Chondrocyte (in vitro differentiated cells): Measurements from ENCODE around the gene CMIP. TPM values are rescaled to one million over a fixed set of nuclear protein-coding genes. Genes with fewer than 3 reads are reported as not detected.

Source experiments
- DNase-seq: peaks from one replicate; pipeline ENCODE4 v3.0.0; 2021; ENCODE audit warnings: mixed read lengths, low spot score
- H3K27ac Mint-ChIP-seq: one replicate; pipeline ENCODE4 v1.8.0; 2021; ENCODE audit warnings: mild to moderate bottlenecking, moderate library complexity, mixed read lengths; ENCODE audit not compliant: unreplicated experiment
- H3K27me3 Mint-ChIP-seq: 2 replicates; pipeline ENCODE4 v1.8.0; 2021; ENCODE audit warnings: low read depth, mixed read lengths
- H3K36me3 Mint-ChIP-seq: 2 replicates; pipeline ENCODE4 v1.8.0; 2021; ENCODE audit warnings: low read depth, mixed read lengths
- H3K4me1 Mint-ChIP-seq: 2 replicates; pipeline ENCODE4 v1.8.0; 2021; ENCODE audit warnings: low read depth, mild to moderate bottlenecking, mixed read lengths
- H3K4me3 Mint-ChIP-seq: one replicate; pipeline ENCODE4 v1.8.0; 2021; ENCODE audit warnings: mild to moderate bottlenecking, moderate library complexity, mixed read lengths; ENCODE audit not compliant: unreplicated experiment
- H3K9me3 Mint-ChIP-seq: 2 replicates; pipeline ENCODE4 v1.8.0; 2021; ENCODE audit warnings: low read depth, mixed read lengths
- CTCF ChIP-seq: fragments of 200-600 bp; sonication (generic); IDR thresholded peaks from 2 replicates; pipeline ENCODE4 v1.5.0; 2021; ENCODE audit warnings: antibody characterized with exemption, mild to moderate bottlenecking, moderate library complexity
- total RNA-seq: library from RNA; stranded (reverse); gene quantifications from 3 replicates; pipeline ENCODE4 v1.2.1, GENCODE V29; 2021

CMIP gene
- total RNA-seq, 1 donor from 2014 or later, result 62.9 TPM

GRCh38 chr16:81599034-81599744 lies 154.6 kb downstream of the CMIP start:
- no peaks in the 10 kb centered on the region for H3K9me3 Mint-ChIP-seq
- no peak overlapping the region for H3K4me3 Mint-ChIP-seq
- no peaks in the 10 kb centered on the region for H3K27me3 Mint-ChIP-seq
- no peaks in the 10 kb centered on the region for H3K36me3 Mint-ChIP-seq
- no peak for TF ChIP-seq CTCF
- H3K27ac Mint-ChIP-seq, result peak overlapping the region; percentile 79
- peak; percentile 39 for DNase-seq
- H3K4me1 Mint-ChIP-seq, result peaks cover 49% of the 10 kb centered on the region

GRCh38 chr16:81600275-81600674 lies 155.7 kb downstream of the CMIP start:
- Mint-ChIP-seq H3K9me3 (no peaks in the 10 kb centered on the region), H3K4me1 (peaks cover 58% of the 10 kb centered on the region), H3K27ac (peak overlapping the region; percentile 84), H3K36me3 (no peaks in the 10 kb centered on the region), H3K27me3 (no peaks in the 10 kb centered on the region), H3K4me3 (no peak overlapping the region)
- DNase-seq, result peak; percentile 24
- no peak for TF ChIP-seq CTCF

- DNase-seq, result peak; percentile 48
- H3K4me1 Mint-ChIP-seq, result peaks cover 64% of the 10 kb centered on the region
- H3K36me3 Mint-ChIP-seq, result no peaks in the 10 kb centered on the region
- no peaks in the 10 kb centered on the region for H3K27me3 Mint-ChIP-seq
- no peak overlapping the region for H3K4me3 Mint-ChIP-seq
- H3K9me3 Mint-ChIP-seq, result no peaks in the 10 kb centered on the region
- peak overlapping the region; percentile 84 for H3K27ac Mint-ChIP-seq
- TF ChIP-seq CTCF, result no peak
Measured at GRCh38 chr16:81601008-81601428, 156.4 kb downstream of the CMIP start.

- no peak for TF ChIP-seq CTCF
- H3K4me1 Mint-ChIP-seq, result peaks cover 64% of the 10 kb centered on the region
- peak overlapping the region; percentile 84 for H3K27ac Mint-ChIP-seq
- no peaks in the 10 kb centered on the region for H3K36me3 Mint-ChIP-seq
- no peaks in the 10 kb centered on the region for H3K27me3 Mint-ChIP-seq
- DNase-seq, result peak; percentile 74
- H3K9me3 Mint-ChIP-seq, result no peaks in the 10 kb centered on the region
- no peak overlapping the region for H3K4me3 Mint-ChIP-seq
Measured at GRCh38 chr16:81601601-81602255, 157.1 kb downstream of the CMIP start.

- H3K27me3 Mint-ChIP-seq, result no peaks in the 10 kb centered on the region
- H3K4me3 Mint-ChIP-seq, result no peak overlapping the region
- peak overlapping the region; percentile 80 for H3K27ac Mint-ChIP-seq
- H3K36me3 Mint-ChIP-seq, result no peaks in the 10 kb centered on the region
- DNase-seq, result no peak
- H3K9me3 Mint-ChIP-seq, result no peaks in the 10 kb centered on the region
- TF ChIP-seq CTCF, result no peak
- peaks cover 64% of the 10 kb centered on the region for H3K4me1 Mint-ChIP-seq
Measured at GRCh38 chr16:81602256-81602776, 157.7 kb downstream of the CMIP start.
